NCI-H82 treated with DMSO at 0.1 percent for 48 hours (cell line): ENCODE measurements around the gene CISH.

Experiments used
- DNase-seq: peaks from one replicate; lab custom pipeline; 2025; ENCODE audit not compliant: unreplicated experiment; lab: John Stamatoyannopoulos, UW

Gene CISH

DNA sequence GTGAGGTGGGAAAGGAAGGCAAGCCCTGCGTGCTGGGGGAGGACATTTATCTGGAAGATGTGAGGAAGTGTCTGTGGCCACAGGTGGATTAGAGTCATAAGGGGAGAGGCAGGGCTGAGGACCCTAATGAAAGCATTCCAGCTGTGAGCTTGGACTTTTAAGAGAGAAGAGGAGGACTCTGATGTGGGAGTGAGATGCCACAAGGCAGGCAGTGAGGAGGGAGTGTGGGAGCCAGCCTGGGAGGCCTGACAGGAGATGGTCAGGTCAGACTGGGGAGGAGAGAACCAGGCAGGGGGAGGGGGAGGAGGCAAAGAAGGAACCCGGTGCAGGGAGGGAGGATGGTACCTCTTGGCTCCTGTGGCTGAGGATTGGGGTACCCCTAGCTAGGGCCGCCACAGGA is 26.4 kb upstream of the CISH start:
- no peak for DNase-seq

DNA sequence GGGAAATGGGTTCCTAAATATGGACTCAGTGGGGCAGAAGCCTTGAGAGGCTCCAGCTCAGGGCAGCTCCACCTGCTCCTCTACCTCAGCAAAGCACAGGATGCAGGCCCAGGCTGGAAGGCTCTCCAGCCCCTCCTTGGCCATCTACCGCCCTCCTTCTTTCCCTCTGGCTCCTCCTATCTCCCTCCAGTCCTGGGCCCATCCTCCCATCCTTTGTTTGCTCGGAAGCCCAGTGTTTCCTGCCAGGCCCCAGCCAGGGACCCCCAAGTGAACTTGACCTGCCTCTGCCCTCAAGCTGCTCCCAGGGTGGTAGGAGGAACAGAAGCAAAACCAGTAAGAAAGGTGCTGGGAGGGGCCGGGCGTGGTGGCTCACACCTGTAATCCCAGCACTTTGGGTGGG is 25.4 kb upstream of the CISH start:
- DNase-seq: no peak

DNA sequence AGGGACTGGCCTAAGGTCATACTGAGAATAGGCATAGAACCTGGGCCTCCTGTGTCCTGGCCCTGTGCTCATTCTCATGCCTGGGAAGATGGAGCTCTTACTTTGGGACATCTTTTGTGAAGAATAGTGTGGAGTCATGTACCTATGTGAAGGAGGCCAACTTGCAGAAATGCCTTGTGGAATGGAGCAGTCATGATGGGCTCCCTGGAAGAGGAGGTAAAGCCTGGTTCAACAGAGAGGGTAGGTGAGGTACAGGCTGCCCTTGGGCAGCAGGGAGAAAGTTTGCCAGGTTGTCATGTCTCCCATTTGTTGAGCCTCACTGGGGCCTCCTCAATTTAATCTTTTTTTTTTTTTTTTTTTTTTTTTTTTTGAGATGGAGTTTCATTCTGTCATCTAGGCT is 23.5 kb upstream of the CISH start:
- DNase-seq: no peak

DNA sequence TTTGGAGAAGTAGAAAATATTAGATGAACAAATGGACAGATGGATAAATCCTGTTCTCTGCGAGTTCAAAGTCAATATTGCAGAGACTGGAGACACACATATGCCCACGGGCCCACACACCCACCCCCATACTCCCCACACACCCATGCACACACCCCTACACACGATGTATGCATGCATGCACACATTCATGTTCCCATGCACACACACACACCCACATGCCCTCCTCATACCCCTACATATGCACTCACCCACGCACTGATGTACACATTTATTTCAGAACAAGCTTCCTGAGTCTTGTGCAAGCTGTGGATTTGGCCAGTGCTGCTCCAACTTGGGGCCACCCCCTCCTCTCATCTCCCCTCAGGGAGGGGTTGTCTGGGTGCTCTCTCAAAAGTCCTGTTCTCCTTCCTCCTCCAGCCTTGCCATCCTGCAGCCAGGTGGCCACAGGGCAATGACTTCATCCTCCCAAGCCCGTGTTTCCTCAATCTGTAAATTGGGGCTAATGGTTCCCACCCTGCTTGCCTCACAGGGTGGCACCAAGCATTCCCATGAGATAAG is 21.7 kb upstream of the CISH start:
- no peak for DNase-seq

DNA sequence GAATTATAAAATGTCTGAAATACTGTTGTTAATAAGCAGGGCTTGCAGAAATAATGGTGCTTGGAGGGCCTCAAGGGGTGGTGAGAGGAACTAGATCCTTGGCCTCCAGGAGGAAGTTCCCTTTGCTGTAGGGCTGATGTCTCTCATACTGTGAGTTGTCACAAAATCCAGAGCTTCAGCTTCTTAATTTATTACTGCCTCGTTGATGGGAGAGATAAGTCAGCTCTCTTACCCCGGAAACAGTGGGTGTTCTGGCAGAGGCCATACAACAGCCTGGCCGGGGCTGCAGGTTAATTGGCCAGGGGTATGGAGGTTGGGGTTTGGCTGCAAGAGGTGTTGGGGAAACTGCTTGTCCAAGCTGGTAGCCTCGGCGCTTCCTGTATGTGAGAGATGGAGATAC is 20.9 kb upstream of the CISH start:
- DNase-seq: no peak

DNA sequence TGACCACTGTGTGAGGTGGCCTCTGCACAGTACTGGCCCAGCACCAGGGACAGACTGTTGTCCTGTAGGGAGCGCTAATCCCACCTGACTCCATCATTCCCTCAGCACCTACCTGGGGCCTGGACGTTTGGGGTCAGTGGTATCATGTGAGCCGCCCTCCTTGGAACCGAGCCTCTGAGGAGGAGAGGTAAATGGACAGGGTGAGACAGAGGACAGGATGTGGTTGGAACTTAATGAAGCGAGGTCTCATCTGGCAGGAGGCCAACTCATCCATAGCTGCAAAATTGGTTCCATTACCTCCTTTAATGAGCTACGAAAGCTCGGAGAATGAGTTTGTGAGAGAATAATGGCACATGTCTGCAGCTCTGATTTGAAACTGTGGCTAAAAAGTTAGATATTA is 19.3 kb upstream of the CISH start:
- no peak for DNase-seq

DNA sequence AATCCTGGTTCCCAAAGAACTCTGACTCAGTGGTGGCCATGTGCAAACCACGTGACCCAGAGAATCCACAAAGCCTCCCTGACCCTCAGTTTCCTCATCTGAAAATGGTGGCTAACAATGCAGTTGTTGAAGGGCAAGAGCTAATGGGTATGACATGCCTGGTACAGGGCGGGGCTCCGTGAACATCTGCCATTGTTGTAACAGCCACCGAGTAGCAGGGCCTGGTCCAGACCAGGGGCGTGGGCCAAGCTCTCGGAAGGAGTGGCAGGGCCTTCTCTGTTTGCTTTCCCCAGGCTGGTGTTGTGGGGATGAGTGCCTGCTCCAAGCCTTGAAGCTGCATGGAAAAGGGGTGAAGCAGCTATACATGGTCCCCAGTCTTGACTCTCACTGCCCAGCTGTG is 18.8 kb upstream of the CISH start:
- no peak for DNase-seq

DNA sequence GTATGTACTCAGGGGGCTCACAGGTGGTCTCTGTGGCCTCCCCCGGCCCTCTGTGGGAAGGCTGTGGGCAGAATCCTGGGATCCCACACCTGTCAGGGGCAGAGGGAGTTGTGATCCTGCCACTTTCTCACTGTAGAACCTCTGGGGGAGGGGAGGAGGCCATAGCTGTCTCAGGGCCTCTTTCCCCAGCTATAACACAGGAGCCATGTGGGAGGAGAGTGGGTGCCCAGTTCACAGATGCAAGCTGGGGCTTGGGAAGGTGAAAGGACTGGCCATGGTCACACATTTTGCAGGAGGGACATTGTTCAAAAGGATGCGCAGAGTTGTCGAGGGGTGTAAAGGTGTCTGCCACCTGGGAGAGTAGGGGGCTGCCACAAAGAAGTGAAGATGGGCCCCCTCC is 17.0 kb upstream of the CISH start:
- no peak for DNase-seq

DNA sequence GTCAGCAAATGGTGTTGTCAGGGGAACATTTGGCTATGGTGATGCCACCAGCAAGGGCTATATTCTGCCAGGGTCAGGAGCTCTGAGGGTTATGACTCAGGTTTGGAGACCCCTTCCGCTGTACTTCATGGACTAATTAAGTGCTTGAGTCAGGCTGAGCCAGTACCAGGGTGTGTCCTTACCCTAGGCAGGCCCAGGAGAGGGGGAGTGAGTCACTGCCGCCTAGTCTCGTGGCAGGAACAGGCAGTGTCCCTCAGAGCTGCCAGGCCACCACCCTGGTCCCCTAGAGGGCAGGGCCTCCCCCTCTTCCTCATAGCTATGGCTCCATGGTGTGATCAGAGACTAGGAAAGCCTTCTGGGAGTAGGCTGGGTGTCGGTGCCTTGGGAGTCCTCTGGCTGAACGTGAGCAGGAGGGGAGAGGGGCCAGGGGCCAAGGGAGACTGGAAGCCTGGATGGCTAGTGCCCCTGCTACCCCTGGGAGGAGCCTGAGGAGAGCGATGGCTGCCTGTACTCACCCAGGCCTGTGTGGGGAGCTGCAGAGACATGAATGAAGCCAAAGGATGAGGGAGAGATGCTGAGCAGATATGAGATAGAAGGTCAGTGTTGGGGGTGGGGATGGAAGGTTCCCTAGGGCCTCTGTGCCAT is 16.0 kb upstream of the CISH start:
- DNase-seq: no peak

DNA sequence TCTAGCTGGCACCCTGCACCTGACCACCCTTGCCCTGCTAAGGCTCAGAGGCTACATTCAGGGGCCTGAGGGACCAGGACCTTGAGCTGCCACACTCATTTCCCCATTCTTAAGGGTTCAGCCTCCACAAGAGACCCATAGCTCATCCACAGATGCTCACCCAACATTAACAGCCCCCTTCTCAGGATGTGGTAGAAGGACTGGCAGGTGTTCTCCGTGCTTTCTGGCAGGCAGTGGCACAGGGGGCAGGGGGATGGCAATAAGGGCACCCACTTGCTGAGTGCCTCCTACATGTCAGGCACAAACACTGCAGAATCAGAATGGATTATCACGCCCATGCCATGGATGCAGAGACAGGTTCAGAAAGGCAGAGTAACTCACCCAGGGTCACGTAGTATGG is 14.8 kb upstream of the CISH start:
- DNase-seq: no peak

DNA sequence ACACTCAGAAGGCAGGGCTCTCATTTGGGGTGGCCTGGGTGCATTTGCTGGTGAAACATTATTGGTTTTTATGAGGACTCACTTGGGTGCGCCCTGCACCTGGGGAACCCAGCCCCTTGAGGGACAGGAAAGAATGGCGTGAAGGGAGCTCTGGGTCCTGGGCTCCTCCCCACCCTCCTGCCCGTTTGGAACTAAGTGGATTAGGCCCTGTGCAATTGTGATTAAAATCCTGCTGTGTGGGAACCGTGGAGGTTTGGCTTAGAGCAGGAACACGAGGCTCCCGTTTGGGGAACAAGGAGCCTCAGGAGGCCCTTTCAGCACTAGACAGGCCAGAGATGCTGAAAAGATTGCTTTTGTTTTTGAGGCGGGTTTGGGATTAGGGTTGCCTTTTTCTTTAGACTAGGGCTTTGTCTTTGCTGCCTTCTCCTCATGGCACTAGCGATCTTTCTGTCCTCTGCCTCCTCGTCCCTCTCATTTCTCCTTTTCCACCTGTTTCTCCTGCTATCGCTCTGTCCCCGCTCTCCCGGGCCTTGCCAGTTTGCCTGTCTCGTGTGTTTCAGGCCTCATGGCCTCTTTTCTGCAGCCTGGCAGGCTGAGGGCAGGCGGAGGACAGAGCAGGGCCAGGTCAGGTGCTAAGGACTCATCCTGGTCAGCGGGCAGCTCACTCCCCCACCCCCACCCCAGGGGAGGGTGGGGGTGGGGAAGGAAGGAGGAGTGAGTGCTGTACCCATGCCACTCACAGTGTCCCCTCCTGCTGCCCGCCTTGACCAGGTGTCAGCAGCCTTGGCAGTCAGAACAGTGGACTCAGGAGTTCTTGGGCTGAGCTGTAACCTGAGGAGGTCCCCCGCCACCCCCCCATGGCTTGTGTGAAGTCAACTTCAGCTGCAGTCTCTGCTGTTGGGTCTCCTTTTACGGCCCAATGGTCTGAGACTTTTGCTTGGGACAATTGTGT is 13.9 kb upstream of the CISH start:
- DNase-seq: peak; percentile 54

DNA sequence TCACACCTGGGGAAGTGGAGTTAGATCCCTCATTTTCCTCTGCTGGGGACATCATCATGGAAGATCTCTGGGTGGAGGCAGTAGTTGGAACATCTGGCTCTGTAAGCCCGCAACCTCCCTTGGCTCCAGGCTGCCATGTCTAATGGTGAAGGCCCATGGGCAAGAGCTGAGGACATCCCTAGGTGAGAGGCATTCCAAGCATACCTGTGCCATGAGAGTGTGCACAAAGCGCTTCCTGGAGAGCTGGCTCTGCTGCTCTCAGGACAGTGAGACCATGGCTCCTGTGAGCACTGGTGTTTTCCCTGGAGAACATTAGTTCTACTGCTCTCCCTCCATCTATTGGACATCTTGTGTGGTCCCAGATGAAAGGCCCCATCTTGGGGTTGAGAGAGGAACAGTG is 13.1 kb upstream of the CISH start:
- no peak for DNase-seq

DNA sequence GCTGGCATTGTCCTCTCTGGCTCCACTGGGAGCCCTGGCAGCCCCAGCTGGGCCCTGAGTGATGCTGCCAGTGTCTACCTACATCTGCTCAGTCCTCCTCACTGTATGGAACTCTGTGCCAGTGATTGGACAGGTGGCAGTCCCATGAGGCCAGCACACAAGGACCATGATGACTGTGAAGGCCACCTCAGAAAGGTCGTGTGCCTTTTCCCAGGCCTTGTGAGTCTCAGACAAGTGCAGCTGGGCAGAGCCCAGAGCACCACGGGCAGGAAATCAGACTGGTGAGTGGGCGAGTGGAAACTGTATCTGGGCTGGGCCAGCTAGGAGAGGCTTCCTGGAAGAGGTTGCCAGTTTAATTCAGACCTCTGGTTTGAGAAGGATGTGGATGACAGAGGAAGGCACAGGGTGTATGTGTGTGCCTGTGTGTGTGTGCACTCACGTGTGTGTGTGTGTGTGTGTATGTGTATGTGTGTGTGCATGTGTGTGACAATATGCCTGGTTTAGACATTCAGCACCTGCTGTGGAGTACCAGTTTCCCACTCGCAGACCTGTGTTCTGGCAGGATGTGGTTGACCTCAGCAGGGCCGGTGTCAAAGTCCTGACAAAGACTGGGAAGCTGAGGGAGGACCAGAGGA is 12.4 kb upstream of the CISH start:
- DNase-seq: no peak

DNA sequence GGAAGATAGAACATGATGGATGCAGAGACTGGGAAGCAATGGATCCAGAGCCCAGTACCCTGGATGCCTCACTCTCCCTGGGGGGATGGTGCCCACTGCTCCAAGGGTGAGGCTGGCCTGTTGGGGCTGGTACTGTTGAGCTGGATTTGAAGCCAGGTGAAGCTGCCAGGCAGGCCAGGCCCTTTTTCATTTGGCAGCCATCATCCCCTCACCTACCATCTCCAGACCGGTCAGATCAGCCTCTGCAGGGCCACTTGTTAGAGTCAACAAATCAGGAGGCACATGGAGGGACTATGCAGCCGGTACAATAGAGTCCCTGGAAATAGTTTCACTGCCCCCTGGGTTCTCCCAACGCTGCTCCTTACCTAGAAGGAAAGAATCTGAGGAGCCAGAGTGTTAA is 11.3 kb upstream of the CISH start:
- no peak for DNase-seq

DNA sequence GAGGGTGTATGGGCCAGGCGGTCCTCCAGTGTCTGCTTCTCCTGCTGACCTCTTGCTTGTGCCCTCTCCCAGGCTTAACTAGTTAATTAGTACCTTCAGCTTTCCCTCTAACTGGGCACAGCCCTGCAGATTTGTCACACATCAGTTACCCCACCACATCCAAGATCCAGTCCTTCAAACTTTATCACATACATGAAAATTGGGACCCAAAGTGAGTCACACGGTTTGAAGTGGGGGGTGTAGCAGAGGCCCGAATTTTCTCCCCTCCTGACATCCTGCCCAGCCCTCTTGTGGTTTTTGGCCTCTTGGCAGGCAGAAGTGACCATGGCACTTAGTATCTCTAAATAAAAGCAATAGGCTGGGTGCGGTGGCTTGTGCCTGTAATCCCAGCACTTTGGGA is 9.2 kb upstream of the CISH start:
- no peak for DNase-seq

DNA sequence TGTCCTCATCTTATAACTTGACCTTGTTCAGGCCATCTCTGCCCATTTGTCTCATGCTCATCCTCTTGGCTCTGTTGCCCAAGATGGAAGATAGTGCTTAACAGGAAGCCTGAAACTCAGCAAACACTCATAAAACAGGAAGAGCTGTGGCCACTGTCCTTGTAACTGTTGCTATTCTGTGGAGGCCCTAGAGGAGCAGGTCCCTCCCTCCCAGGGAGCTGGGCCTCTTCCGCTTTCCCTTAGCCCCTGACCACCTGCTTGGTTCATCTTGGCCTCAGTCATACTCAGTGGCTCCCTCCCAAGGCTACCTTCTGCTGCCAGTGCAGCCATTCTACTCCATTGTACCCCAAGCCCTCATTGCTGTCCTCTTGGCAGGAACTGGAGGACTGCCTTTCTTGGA is 8.8 kb upstream of the CISH start:
- DNase-seq: no peak

DNA sequence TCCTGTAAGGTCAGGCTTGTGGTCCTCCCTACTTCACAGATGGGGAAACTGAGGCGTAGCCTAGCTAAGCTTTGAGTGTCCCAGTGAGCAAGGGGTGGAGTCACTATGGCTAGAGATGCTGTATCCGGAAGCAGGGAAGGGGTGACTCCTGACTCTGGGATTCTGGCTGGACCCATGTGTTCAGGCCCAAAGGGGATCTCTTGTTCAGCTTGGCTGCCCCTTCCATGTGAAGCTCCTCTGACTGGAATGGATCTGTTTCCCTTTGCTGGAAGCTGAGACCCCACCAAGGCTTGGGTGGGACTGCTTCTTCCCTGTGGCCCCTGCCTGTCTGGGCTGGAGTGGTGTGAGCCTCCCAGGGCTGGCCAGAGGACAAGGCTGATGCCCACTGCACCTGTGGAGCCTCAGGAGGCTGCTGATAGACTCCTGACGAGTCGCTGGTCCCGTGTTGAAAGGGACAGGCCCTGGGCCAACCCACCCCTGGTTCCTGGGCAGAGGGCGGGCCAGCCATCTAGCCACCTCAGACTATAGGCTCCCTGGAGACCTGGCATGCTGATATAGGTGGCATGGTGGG is 6.4 kb upstream of the CISH start:
- no peak for DNase-seq

DNA sequence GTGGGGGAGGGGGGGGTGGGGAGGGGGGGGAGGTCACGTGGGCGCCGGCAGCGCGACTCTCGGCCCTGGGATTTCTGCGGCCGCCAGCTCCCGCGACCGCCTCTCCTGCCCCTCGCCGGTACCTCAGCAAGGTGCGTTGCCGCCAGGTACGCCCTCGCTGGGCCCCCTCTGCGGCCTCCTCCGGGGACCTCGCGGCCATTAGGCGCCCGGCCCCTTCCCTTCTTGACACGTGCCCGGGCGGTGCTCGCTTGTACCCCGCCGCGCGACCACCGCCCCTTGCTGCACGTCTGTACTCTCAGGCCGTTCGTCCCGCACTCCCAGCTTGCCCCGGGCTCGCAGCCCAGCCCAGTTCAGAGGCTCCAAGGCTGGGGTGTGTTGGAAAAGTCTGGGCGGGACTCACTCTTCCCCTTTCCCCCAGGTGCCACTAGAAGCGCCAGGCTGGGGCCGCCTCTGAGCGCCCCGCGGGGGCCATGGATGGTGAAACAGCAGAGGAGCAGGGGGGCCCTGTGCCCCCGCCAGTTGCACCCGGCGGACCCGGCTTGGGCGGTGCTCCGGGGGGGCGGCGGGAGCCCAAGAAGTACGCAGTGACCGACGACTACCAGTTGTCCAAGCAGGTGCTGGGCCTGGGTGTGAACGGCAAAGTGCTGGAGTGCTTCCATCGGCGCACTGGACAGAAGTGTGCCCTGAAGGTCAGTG is 5.7 kb upstream of the CISH start, which contains the start of gene MAPKAPK3:
TSS of gene MAPKAPK3 (plus strand) at position 56 of the 696 bp plus-strand sequence. CDS start at position 471, 415 bp downstream.
- DNase-seq: no peak

DNA sequence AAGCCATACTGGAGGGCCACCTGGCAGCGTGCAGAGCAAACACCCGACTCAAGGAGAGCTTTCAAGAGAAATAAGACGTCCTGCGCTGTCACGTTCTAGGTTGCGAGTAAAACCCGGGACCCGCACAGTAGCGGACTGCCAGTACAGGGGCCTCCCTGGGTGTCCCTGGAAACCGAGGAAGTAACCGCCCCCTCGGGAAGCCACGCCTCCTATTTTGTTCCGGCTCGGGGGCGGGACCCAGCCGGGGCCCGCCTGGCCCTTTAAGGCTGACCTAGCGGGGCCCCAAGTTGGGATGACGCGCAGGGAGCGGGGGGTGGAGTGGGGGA is 5.2 kb upstream of the CISH start:
- DNase-seq: peak; percentile 64

DNA sequence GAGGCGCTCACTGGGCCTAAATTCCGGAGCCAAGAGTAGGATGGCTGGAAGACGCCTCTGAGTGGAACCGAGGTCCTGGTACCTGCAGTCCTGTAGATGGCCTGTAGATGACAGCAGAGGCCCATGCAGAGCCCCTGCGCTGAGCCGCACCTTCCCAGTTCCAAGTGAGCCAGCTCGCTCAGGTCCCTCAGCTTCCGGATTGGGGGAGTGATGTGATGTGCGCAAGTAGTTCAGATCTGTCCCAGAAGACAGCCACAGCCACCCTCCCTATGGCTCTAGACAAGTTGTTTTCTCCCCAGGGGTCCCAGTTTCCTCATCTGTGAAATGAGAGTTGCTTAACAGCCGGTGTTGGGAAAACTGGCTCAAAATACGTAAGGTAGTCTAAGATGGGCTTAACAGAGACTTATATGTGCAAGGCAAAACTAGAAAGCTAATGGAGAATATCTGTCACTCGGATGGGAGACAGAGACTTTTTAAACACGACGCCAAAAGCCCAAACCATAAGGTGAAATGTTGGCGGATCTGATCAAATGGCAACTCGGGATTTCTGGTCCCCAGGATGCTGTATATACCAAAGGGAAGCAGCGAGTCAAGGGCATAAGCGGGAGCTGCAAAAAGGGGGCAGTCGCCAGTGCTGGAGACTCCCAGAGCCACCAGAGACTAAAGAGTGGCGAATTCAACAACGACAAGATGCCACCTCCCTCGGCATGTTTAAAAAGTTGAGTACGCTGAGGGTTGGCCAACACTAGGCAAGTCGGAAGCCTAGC is 4.6 kb upstream of the CISH start:
- peak; percentile 68 for DNase-seq
